MCF 10A (cell line): Measurements from ENCODE around the gene KIAA1614. TPM values are rescaled to one million over a fixed set of nuclear protein-coding genes. Genes with fewer than 3 reads are reported as not detected.

ENCODE experiments used
- BruUV-seq: library from RNA; stranded (reverse); fragments of 400-500 nt; replicated peaks from 2 replicates; lab custom pipeline; 2021; lab: Mats Ljungman, UMichigan
- CTCF ChIA-PET: fragments of 300-600 bp; sonication (Branson Sonifier 250); formaldehyde crosslinking; extraction: SDS; loops from one replicate; lab custom pipeline; 2021; ENCODE audit warnings: antibody characterized with exemption, inconsistent platforms; lab: Yijun Ruan, JAX
- POLR2A ChIA-PET: fragments of 300-600, 350-650 bp; sonication (Branson Sonifier 250); formaldehyde crosslinking; extraction: SDS; loops from one replicate; lab custom pipeline; 2020; ENCODE audit warnings: antibody characterized with exemption, inconsistent platforms; lab: Yijun Ruan, JAX
- DNase-seq: peaks from one replicate; pipeline ENCODE4 v3.0.0-alpha.2; 2018; ENCODE audit not compliant: unreplicated experiment
- H3K27ac Mint-ChIP-seq: one replicate; pipeline ENCODE4 v1.8.0; 2022; ENCODE audit warnings: mild to moderate bottlenecking, low read depth, mixed read lengths; ENCODE audit not compliant: unreplicated experiment
- H3K27me3 Mint-ChIP-seq: one replicate; pipeline ENCODE4 v1.8.0; 2022; ENCODE audit warnings: mixed read lengths; ENCODE audit not compliant: insufficient read depth, unreplicated experiment
- H3K36me3 Mint-ChIP-seq: one replicate; pipeline ENCODE4 v1.8.0; 2022; ENCODE audit warnings: mild to moderate bottlenecking, moderate library complexity, mixed read lengths; ENCODE audit not compliant: insufficient read depth, unreplicated experiment
- H3K4me1 Mint-ChIP-seq: one replicate; pipeline ENCODE4 v1.8.0; 2022; ENCODE audit warnings: mixed read lengths; ENCODE audit not compliant: insufficient read depth, unreplicated experiment
- H3K4me3 Mint-ChIP-seq: one replicate; pipeline ENCODE4 v1.8.0; 2022; ENCODE audit warnings: mild to moderate bottlenecking, moderate library complexity, mixed read lengths; ENCODE audit not compliant: unreplicated experiment
- H3K9me3 Mint-ChIP-seq: one replicate; pipeline ENCODE4 v1.8.0; 2022; ENCODE audit warnings: mixed read lengths; ENCODE audit not compliant: unreplicated experiment
- intact Hi-C: fragments of 100-400 bp; cut with micrococcal nuclease; formaldehyde crosslinking; loops from 2 replicates; pipeline ENCODE4 v1.14.1; 2022
- total RNA-seq: library from RNA; stranded (reverse); gene quantifications from 2 replicates; pipeline ENCODE4 v1.2.3, GENCODE V29; 2022
- TF ChIP-seq, protein P1 (sequence below): fragments of 200-600 bp; IDR thresholded peaks from one replicate; pipeline ENCODE4 v1.8.0; 2022; ENCODE audit warnings: antibody characterized with exemption, mild to moderate bottlenecking; ENCODE audit not compliant: unreplicated experiment

The KIAA1614 gene
- total RNA-seq, 1 experiment from 2014 or later: 1.1 TPM

DNA sequence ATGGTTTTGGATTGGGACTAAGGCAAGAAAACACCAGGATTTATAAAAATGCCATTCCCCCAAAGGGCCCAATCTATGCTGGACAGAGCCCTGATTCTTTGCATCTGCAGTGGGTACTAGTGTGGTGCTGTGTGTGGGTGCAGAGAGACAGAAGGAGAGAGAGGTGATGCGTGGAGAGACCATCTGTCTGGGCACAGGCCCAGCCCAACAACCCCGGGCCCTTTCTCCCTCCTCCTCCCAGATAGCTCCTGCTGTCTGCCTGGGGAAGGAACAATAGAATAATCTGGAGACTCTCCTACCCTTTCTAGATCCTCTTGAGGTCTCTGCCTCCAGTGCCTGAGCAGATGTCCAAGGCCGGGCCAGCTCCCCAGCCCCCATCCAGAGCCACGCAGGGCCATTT is 15.1 kb downstream of the KIAA1614 start:
- Mint-ChIP-seq H3K4me1 (peaks cover 9% of the 10 kb centered on the region), H3K9me3 (no peaks in the 10 kb centered on the region), H3K4me3 (no peak overlapping the region), H3K36me3 (no peaks in the 10 kb centered on the region), H3K27ac (no peak overlapping the region), H3K27me3 (no peaks in the 10 kb centered on the region)
- BruUV-seq: no TSS peak
- DNase-seq: no peak
- ChIA-PET POLR2A (no interaction called here), CTCF (no interaction called here)
- intact Hi-C loops: no loop called here
- TF ChIP-seq, protein P1, sequence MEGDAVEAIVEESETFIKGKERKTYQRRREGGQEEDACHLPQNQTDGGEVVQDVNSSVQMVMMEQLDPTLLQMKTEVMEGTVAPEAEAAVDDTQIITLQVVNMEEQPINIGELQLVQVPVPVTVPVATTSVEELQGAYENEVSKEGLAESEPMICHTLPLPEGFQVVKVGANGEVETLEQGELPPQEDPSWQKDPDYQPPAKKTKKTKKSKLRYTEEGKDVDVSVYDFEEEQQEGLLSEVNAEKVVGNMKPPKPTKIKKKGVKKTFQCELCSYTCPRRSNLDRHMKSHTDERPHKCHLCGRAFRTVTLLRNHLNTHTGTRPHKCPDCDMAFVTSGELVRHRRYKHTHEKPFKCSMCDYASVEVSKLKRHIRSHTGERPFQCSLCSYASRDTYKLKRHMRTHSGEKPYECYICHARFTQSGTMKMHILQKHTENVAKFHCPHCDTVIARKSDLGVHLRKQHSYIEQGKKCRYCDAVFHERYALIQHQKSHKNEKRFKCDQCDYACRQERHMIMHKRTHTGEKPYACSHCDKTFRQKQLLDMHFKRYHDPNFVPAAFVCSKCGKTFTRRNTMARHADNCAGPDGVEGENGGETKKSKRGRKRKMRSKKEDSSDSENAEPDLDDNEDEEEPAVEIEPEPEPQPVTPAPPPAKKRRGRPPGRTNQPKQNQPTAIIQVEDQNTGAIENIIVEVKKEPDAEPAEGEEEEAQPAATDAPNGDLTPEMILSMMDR: no peak

DNA sequence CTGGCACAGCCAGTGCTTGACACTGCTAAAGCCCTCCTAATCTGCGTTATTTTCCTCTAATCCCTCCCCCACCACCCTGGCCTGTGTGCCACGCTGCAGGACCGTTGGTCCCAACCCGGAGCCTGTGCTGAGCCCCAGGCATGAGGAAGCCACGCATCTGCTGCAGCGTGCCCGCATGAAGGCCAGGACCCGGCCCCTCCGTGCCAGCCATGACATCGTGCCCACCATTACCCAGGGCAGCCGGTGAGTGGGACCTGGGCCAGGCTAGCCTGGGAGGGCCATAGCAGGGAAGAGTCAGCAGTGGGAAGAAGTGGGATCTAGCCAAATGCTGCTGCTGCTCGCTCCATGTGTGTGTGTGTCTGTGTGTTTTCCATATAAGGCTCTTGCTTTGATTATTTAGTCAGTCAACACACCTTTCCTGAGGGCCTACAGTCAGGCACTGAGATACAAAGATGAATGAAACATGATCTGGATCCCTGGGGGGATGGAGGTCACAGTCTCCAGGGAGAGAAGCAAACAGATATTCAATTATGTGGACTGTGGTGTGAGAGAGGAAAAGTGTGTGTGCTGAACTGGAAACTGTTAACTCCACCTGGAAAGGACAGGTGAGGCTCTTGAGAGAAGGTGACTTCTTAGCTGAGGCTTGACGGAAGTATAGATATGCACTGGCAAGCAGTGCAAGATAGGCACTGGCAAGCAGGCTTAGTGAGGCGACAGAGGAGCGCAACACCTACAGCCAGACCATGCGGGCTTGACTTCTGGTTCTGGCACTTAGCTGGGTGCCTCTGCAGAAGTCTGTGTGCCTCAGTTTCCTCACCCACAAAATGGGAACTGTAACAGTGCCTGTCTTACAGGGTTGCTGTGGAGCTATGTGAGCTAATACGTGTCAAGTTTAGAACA is 15.9 kb downstream of the KIAA1614 start:
- H3K9me3 Mint-ChIP-seq: no peaks in the 10 kb centered on the region
- intact Hi-C loops: no loop called here
- no peak overlapping the region for H3K4me3 Mint-ChIP-seq
- BruUV-seq: no TSS peak
- no peaks in the 10 kb centered on the region for H3K36me3 Mint-ChIP-seq
- ChIA-PET POLR2A (no interaction called here), CTCF (interaction anchor here (0.6 kb wide), 1 partner anchor 292 kb away, joined by 3 read pairs; no protein-coding TSS in a partner anchor)
- H3K27ac Mint-ChIP-seq: no peak overlapping the region
- no peaks in the 10 kb centered on the region for H3K27me3 Mint-ChIP-seq
- DNase-seq: no peak
- TF ChIP-seq, protein P1: no peak
- H3K4me1 Mint-ChIP-seq: peaks cover 5% of the 10 kb centered on the region

DNA sequence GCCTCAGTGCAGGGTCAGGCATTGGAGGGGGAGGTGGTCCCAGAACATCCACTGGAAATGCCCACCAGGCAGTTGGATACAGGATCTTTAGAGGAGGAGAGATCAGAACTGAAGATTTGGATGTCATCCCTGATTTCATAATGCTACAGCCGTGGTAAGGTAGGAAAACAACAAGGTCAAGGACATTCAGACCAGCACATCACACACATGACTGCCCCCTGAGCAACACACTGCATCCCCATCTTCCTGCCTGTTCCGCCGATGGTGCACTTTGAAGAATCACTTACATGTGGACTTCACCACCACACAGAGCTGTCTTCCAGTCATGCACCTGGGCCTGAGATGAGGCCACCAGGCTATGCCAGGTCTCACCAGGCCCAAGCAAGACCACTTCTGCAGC is 16.7 kb downstream of the KIAA1614 start:
- Mint-ChIP-seq H3K4me3 (no peak overlapping the region), H3K9me3 (no peaks in the 10 kb centered on the region), H3K27ac (no peak overlapping the region), H3K4me1 (no peaks in the 10 kb centered on the region), H3K27me3 (no peaks in the 10 kb centered on the region), H3K36me3 (no peaks in the 10 kb centered on the region)
- ChIA-PET POLR2A (interaction anchor here (0.6 kb wide), 1 partner anchor 563 kb away, joined by 4 read pairs; no protein-coding TSS in a partner anchor), CTCF (interaction anchor here (0.6 kb wide), 1 partner anchor 293 kb away, joined by 3 read pairs; no protein-coding TSS in a partner anchor)
- no TSS peak for BruUV-seq
- no peak for DNase-seq
- TF ChIP-seq, protein P1: no peak
- intact Hi-C loops: no loop called here

- Mint-ChIP-seq H3K9me3 (no peaks in the 10 kb centered on the region), H3K36me3 (no peaks in the 10 kb centered on the region), H3K4me3 (no peak overlapping the region), H3K27ac (no peak overlapping the region), H3K27me3 (no peaks in the 10 kb centered on the region), H3K4me1 (no peaks in the 10 kb centered on the region)
- TF ChIP-seq, protein P1: no peak
- no peak for DNase-seq
- ChIA-PET CTCF (interaction anchor here (0.6 to 1.1 kb wide), 5 partner anchors 10 to 684 kb away, joined by 3 to 4 read pairs (median 3); no protein-coding TSS in a partner anchor), POLR2A (interaction anchor here (0.7 to 0.8 kb wide), 3 partner anchors 36 to 161 kb away, joined by 3 to 4 read pairs (median 3); no protein-coding TSS in a partner anchor)
- BruUV-seq: no TSS peak
- intact Hi-C loops: no loop called here
These were observed 18.0 kb downstream of the KIAA1614 start for GRCh38 chr1:180930687-180931086.
